K562 (cell line): Measurements from ENCODE around the gene EME1. TPM values are rescaled to one million over a fixed set of nuclear protein-coding genes. Genes with fewer than 3 reads are reported as not detected.

Experiments used
- ATAC-seq: fragments of 200-7000 bp; cut with Tn5 transposase; 3 replicates; pipeline ENCODE4 v1.9.1; 2020; ENCODE audit warnings: moderate library complexity
- BruUV-seq: library from RNA; stranded (reverse); fragments of 400-500 nt; replicated peaks from 2 replicates; lab custom pipeline; 2021; lab: Mats Ljungman, UMichigan
- CTCF ChIA-PET: fragments of 300-600 bp; formaldehyde crosslinking; extraction: SDS; loops from one replicate; lab custom pipeline; 2021; ENCODE audit warnings: low intra/inter-chr PET ratio; lab: Yijun Ruan, JAX
- POLR2A ChIA-PET: fragments of 300-600, 350-650 bp; sonication (Branson Sonifier 250); formaldehyde crosslinking; extraction: SDS; loops from one replicate; lab custom pipeline; 2021; ENCODE audit warnings: antibody characterized with exemption, inconsistent platforms; lab: Yijun Ruan, JAX
- DNase-seq, 4 experiments: peaks; one replicate each; pipeline versions ENCODE4 v3.0.0 to v3.0.0-alpha.2; 2011 to 2018; ENCODE audit warnings: low spot score in 3 of 4, mixed read lengths in 3 of 4; ENCODE audit errors: extremely low read depth in 1 of 4
- FAIRE-seq: peaks from 2 replicates; lab custom pipeline; 2011; peaks lifted over from hg19 to GRCh38; lab: Jason Lieb, UNC
- H2AFZ ChIP-seq: 2 replicates; pipeline ENCODE4 v1.6.0; 2011; ENCODE audit warnings: low read depth, low read length, control low read depth, inconsistent platforms
- H3K27ac ChIP-seq: fragments of 200-600 bp; 3 replicates; pipeline ENCODE4 v1.8.0; 2011; ENCODE audit warnings: low read depth, mild to moderate bottlenecking, control low read depth, inconsistent platforms, low read length, moderate library complexity, mixed read lengths; ENCODE audit errors: extremely low read depth
- H3K27me3 ChIP-seq, 2 experiments: fragments of 300-600 bp in 1 of 2; 2 replicates in 1 of 2; 3 replicates in 1 of 2; pipeline versions ENCODE4 v1.6.0 to v1.8.0; 2011; ENCODE audit warnings: inconsistent platforms in 2 of 2, low read length in 2 of 2, mild to moderate bottlenecking in 1 of 2, mixed read lengths in 1 of 2, moderate library complexity in 1 of 2; ENCODE audit not compliant: control insufficient read depth in 2 of 2, insufficient read depth in 2 of 2
- H3K36me3 ChIP-seq: fragments of 300-600 bp; 3 replicates; pipeline ENCODE4 v1.8.0; 2011; ENCODE audit warnings: mild to moderate bottlenecking, low read length, inconsistent platforms; ENCODE audit not compliant: control insufficient read depth, insufficient read depth
- H3K4me1 ChIP-seq, 2 experiments: fragments of 200-600 bp in 1 of 2; replicated peaks in 1 of 2; 2 replicates in 1 of 2; 3 replicates in 1 of 2; pipeline versions ENCODE4 v1.5.1 to v1.8.0; 2011; ENCODE audit warnings: inconsistent platforms in 2 of 2, low read length in 2 of 2, mild to moderate bottlenecking in 1 of 2, mixed read lengths in 1 of 2, moderate library complexity in 1 of 2; ENCODE audit not compliant: control insufficient read depth in 2 of 2, insufficient read depth in 2 of 2
- H3K4me2 ChIP-seq: 2 replicates; pipeline ENCODE4 v1.6.1; 2011; ENCODE audit warnings: low read length, control low read depth, inconsistent platforms, mixed read lengths; ENCODE audit not compliant: insufficient read depth
- H3K4me3 ChIP-seq: fragments of 200-600 bp; sonication (generic), shearing (Covaris generic); 2 replicates; pipeline ENCODE4 v1.5.1; 2016; ENCODE audit warnings: control low read depth, inconsistent platforms
- H3K79me2 ChIP-seq: fragments of 200-600 bp; 3 replicates; pipeline ENCODE4 v1.8.0; 2011; ENCODE audit warnings: low read length, inconsistent platforms; ENCODE audit not compliant: control insufficient read depth, insufficient read depth
- H3K9ac ChIP-seq, 2 experiments: 2 replicates each; pipeline versions ENCODE4 v1.6.0 to v1.6.1; 2011; ENCODE audit warnings: low read depth in 2 of 2, low read length in 2 of 2, control low read depth in 1 of 2, inconsistent platforms in 1 of 2, mild to moderate bottlenecking in 1 of 2, mixed read lengths in 1 of 2; ENCODE audit not compliant: insufficient read depth in 1 of 2
- H3K9me1 ChIP-seq: one replicate; pipeline ENCODE4 v1.6.0; 2011; ENCODE audit warnings: inconsistent platforms, mild to moderate bottlenecking, low read length, moderate library complexity; ENCODE audit not compliant: control insufficient read depth, insufficient read depth
- H3K9me3 ChIP-seq: replicated peaks from 2 replicates; pipeline ENCODE4 v1.5.1; 2011; ENCODE audit warnings: low read depth, low read length, inconsistent platforms; ENCODE audit not compliant: control insufficient read depth, insufficient read depth
- H4K20me1 ChIP-seq: replicated peaks from 2 replicates; pipeline ENCODE4 v1.6.1; 2011; ENCODE audit warnings: low read length, inconsistent platforms, mixed read lengths; ENCODE audit not compliant: control insufficient read depth, insufficient read depth
- E2F3 ChIP-seq: fragments of 250-450 bp; sonication (Bioruptor Pico); IDR thresholded peaks from 2 replicates; pipeline ENCODE4 v1.4.0; 2020; ENCODE audit warnings: mild to moderate bottlenecking
- EGR1 ChIP-seq: fragments of 450-650 bp; conservative IDR thresholded peaks from 2 replicates; pipeline ENCODE4 v1.6.1; 2017; ENCODE audit warnings: mild to moderate bottlenecking
- ERF ChIP-seq: fragments of 450-650 bp; formaldehyde crosslinking; IDR thresholded peaks from 2 replicates; pipeline ENCODE4 v1.4.0; 2020; ENCODE audit warnings: mild to moderate bottlenecking, mixed read lengths
- EZH2 ChIP-seq: IDR thresholded peaks from 2 replicates; pipeline ENCODE4 v1.6.1; 2012; ENCODE audit warnings: low read depth, mild to moderate bottlenecking, inconsistent platforms, low read length, borderline replicate concordance
- RBM34 ChIP-seq: fragments of 200-400 bp; formaldehyde crosslinking; IDR thresholded peaks from 2 replicates; pipeline ENCODE4 v1.6.1; 2018; ENCODE audit warnings: low read length, borderline replicate concordance; ENCODE audit not compliant: insufficient read depth
- SAP30 ChIP-seq: fragments of 200-600 bp; sonication (generic); IDR thresholded peaks from 2 replicates; pipeline ENCODE4 v1.6.1; 2012; ENCODE audit warnings: borderline replicate concordance, low read depth, mild to moderate bottlenecking, moderate library complexity, low read length, control low read depth, inconsistent platforms; ENCODE audit not compliant: insufficient read depth, poor library complexity, severe bottlenecking
- SNIP1 ChIP-seq: fragments of 450-650 bp; IDR thresholded peaks from 2 replicates; pipeline ENCODE4 v1.7.1; 2017; ENCODE audit warnings: low read depth, mild to moderate bottlenecking
- ZBTB8A ChIP-seq: fragments of 450-650 bp; IDR thresholded peaks from 2 replicates; pipeline ENCODE4 v1.6.1; 2018; ENCODE audit warnings: mild to moderate bottlenecking, moderate library complexity; ENCODE audit not compliant: partially characterized antibody
- ZKSCAN3 ChIP-seq: fragments of 250-450 bp; sonication (Bioruptor Pico); IDR thresholded peaks from 2 replicates; pipeline ENCODE4 v1.4.0; 2020
- ZNF699 ChIP-seq: fragments of 250-450 bp; sonication (Bioruptor Pico); IDR thresholded peaks from 2 replicates; pipeline ENCODE4 v1.8.0; 2021; ENCODE audit warnings: mild to moderate bottlenecking, moderate library complexity; ENCODE audit not compliant: insufficient replicate concordance
- WGBS: fragments of 100-300 bp; shearing (Covaris generic); methylation state at CpG from one replicate; pipeline ENCODE4 v1.1.6; 2016; ENCODE audit warnings: low coverage, mixed read lengths; ENCODE audit not compliant: insufficient coverage; ENCODE audit errors: missing lambda C conversion rate; 5-methylcytosine and 5-hydroxymethylcytosine counted together
- in situ Hi-C: fragments of 300-500 bp; cut with MboI; formaldehyde crosslinking; loops from 4 replicates; pipeline ENCODE4 v1.15.0; 2018; ENCODE audit warnings: inconsistent platforms, mixed read lengths
- intact Hi-C: fragments of 100-400 bp; cut with micrococcal nuclease; formaldehyde crosslinking; loops from 2 replicates; pipeline ENCODE4 v1.14.2; 2022
- polyA plus RNA-seq, 8 experiments: library from polyadenylated mRNA; depleted of rRNA in 4 of 8; stranded (reverse) in 5 of 8; unstranded in 3 of 8; fragments of >200 nt; fragmentation: Nextera tagmentation in 2 of 8; fragmentation: Illumina TruSeq in 1 of 8; extraction: Ambion mirVana in 2 of 8; extraction: Trizol in 1 of 8; gene quantifications; 2 replicates each; pipeline versions ENCODE4 v1.2.1 to v1.2.3, GENCODE V29; 2011 to 2014; ENCODE audit warnings: inconsistent platforms in 1 of 8, missing spikeins in 1 of 8
- total RNA-seq, 7 experiments: library from RNA; depleted of rRNA in 6 of 7; stranded (reverse); fragments of >200 nt in 6 of 7; fragmentation: Illumina TruSeq in 2 of 7; extraction: Trizol in 2 of 7; gene quantifications; 2 replicates each; pipeline versions ENCODE4 v1.2.1 to v1.2.3, GENCODE V29; 2011 to 2021; ENCODE audit warnings: low replicate concordance in 1 of 7
- TF ChIP-seq, protein P1 (sequence below): fragments of 250-450 bp; sonication (Bioruptor Pico); IDR thresholded peaks from 2 replicates; pipeline ENCODE4 v1.9.0; 2021; ENCODE audit warnings: mild to moderate bottlenecking, inconsistent platforms
- TF ChIP-seq, protein P2 (sequence below): IDR thresholded peaks from 3 replicates; pipeline ENCODE4 v1.6.1; 2011; ENCODE audit warnings: borderline replicate concordance, mild to moderate bottlenecking, moderate library complexity; ENCODE audit not compliant: insufficient read length; ENCODE audit errors: extremely low read depth
- TF ChIP-seq, protein P3 (sequence below), 2 experiments: fragments of 450-650 bp; IDR thresholded peaks; 2 replicates each; pipeline ENCODE4 v1.6.1; 2016
- TF ChIP-seq, protein P4 (sequence below): fragments of 250-450 bp; sonication (Bioruptor Pico); IDR thresholded peaks from 2 replicates; pipeline ENCODE4 v1.5.0; 2020; ENCODE audit warnings: mild to moderate bottlenecking

The EME1 gene
- total and polyA plus RNA-seq, 9 of the 15 experiments (the other 6 are each of a cell fraction or from before 2014, with no cell fraction given): 14.6 to 44.1 (median 24.0) TPM

DNA sequence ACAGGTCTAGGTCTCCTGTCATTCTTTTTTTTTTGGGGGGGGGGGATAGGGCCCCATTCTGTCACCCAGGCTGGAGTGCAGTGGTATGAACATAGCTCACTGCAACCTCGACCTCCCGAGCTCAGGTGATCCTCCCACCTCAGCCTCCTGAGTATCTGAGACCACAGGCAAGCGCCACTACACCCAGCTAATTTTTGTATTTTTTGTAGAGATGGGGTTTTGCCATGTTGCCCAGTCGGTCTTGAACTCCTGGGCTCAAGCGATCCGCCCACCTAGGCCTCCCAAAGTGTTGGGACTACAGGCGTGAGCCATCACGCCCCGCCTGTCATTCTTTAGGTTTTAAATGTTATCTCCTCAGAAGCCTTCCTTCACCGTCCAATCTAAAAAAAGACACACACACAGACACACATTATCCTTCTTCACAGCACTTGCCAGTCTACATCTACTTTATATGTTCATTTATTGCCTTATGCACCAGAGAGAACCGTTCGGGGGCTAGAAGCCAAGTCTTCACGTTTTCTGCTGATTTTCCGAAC lies 739 bp upstream of the EME1 start:
- intact Hi-C loops (no loop called here), in situ Hi-C loops (no loop called here)
- H3K9me1 ChIP-seq: no peaks in the 10 kb centered on the region
- peak overlapping the region; percentile 98 to 100 for H3K9ac ChIP-seq
- peaks cover 64% of the 10 kb centered on the region for H3K36me3 ChIP-seq
- peak in 1 of 4 experiments; percentile 46 for DNase-seq
- H4K20me1 ChIP-seq: no peaks in the 10 kb centered on the region
- ChIA-PET CTCF (no interaction called here), POLR2A (interaction anchor here (0.8 to 2.5 kb wide), 6 partner anchors 10 to 18 kb away, joined by 3 to 22 read pairs (median 4); no protein-coding TSS in a partner anchor)
- peak overlapping the region; percentile 100 for H2AFZ ChIP-seq
- no peak for FAIRE-seq
- no TSS peak for BruUV-seq
- peak; percentile 37 for ATAC-seq
- H3K27me3 ChIP-seq: no peaks in the 10 kb centered on the region
- no peaks in the 10 kb centered on the region; the same call in 1 of the 2 replicates for H3K9me3 ChIP-seq
- peaks cover 40% of the 10 kb centered on the region for H3K79me2 ChIP-seq
- H3K4me3 ChIP-seq: peak overlapping the region; percentile 77
- H3K27ac ChIP-seq: peak overlapping the region; percentile 99
- peaks cover 5 to 8% of the 10 kb centered on the region in 2 experiments for H3K4me1 ChIP-seq
- H3K4me2 ChIP-seq: peak overlapping the region; percentile 99
- WGBS: 0% methylated on average over 14 of the region's 14 CpGs
- no peak for TF ChIP-seq ERF
- TF ChIP-seq ZNF699 (CRISPR knock-in tag): no peak
- TF ChIP-seq RBM34: no peak
- TF ChIP-seq, protein P1, sequence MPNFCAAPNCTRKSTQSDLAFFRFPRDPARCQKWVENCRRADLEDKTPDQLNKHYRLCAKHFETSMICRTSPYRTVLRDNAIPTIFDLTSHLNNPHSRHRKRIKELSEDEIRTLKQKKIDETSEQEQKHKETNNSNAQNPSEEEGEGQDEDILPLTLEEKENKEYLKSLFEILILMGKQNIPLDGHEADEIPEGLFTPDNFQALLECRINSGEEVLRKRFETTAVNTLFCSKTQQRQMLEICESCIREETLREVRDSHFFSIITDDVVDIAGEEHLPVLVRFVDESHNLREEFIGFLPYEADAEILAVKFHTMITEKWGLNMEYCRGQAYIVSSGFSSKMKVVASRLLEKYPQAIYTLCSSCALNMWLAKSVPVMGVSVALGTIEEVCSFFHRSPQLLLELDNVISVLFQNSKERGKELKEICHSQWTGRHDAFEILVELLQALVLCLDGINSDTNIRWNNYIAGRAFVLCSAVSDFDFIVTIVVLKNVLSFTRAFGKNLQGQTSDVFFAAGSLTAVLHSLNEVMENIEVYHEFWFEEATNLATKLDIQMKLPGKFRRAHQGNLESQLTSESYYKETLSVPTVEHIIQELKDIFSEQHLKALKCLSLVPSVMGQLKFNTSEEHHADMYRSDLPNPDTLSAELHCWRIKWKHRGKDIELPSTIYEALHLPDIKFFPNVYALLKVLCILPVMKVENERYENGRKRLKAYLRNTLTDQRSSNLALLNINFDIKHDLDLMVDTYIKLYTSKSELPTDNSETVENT: no peak
- no peak for TF ChIP-seq SAP30
- TF ChIP-seq E2F3 (CRISPR knock-in tag): no peak
- peak; percentile 39; the same call in 1 of the 2 replicates for TF ChIP-seq EGR1
- TF ChIP-seq, protein P2, sequence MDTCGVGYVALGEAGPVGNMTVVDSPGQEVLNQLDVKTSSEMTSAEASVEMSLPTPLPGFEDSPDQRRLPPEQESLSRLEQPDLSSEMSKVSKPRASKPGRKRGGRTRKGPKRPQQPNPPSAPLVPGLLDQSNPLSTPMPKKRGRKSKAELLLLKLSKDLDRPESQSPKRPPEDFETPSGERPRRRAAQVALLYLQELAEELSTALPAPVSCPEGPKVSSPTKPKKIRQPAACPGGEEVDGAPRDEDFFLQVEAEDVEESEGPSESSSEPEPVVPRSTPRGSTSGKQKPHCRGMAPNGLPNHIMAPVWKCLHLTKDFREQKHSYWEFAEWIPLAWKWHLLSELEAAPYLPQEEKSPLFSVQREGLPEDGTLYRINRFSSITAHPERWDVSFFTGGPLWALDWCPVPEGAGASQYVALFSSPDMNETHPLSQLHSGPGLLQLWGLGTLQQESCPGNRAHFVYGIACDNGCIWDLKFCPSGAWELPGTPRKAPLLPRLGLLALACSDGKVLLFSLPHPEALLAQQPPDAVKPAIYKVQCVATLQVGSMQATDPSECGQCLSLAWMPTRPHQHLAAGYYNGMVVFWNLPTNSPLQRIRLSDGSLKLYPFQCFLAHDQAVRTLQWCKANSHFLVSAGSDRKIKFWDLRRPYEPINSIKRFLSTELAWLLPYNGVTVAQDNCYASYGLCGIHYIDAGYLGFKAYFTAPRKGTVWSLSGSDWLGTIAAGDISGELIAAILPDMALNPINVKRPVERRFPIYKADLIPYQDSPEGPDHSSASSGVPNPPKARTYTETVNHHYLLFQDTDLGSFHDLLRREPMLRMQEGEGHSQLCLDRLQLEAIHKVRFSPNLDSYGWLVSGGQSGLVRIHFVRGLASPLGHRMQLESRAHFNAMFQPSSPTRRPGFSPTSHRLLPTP: no peak
- TF ChIP-seq, protein P3, sequence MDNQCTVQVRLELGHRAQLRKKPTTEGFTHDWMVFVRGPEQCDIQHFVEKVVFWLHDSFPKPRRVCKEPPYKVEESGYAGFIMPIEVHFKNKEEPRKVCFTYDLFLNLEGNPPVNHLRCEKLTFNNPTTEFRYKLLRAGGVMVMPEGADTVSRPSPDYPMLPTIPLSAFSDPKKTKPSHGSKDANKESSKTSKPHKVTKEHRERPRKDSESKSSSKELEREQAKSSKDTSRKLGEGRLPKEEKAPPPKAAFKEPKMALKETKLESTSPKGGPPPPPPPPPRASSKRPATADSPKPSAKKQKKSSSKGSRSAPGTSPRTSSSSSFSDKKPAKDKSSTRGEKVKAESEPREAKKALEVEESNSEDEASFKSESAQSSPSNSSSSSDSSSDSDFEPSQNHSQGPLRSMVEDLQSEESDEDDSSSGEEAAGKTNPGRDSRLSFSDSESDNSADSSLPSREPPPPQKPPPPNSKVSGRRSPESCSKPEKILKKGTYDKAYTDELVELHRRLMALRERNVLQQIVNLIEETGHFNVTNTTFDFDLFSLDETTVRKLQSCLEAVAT (IDR thresholded peaks at IDR 0.05): no peak
- TF ChIP-seq, protein P4, sequence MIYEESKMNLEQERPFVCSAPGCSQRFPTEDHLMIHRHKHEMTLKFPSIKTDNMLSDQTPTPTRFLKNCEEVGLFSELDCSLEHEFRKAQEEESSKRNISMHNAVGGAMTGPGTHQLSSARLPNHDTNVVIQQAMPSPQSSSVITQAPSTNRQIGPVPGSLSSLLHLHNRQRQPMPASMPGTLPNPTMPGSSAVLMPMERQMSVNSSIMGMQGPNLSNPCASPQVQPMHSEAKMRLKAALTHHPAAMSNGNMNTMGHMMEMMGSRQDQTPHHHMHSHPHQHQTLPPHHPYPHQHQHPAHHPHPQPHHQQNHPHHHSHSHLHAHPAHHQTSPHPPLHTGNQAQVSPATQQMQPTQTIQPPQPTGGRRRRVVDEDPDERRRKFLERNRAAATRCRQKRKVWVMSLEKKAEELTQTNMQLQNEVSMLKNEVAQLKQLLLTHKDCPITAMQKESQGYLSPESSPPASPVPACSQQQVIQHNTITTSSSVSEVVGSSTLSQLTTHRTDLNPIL (CRISPR knock-in tag): no peak
- TF ChIP-seq EZH2: no peak
- no peak for TF ChIP-seq SNIP1
- TF ChIP-seq ZKSCAN3 (CRISPR knock-in tag): no peak
- TF ChIP-seq ZBTB8A: no peak
